HG02885 (cell line): ENCODE results near the gene HRCT1.

Experiments
- ATAC-seq: cut with Tn5 transposase; IDR thresholded peaks from one replicate; pipeline ENCODE4 v1.9.1; 2021; ENCODE audit warnings: mild to moderate bottlenecking; ENCODE audit not compliant: unreplicated experiment, poor library complexity

HRCT1 gene

GRCh38 chr9:35938474-35939356, 32.7 kb downstream of the HRCT1 start:
- ATAC-seq: no peak

- no peak for ATAC-seq
Observed at GRCh38 chr9:35939679-35940250, 33.8 kb downstream of the HRCT1 start.

- no peak for ATAC-seq
Observed at GRCh38 chr9:35940458-35941407, 34.7 kb downstream of the HRCT1 start.

- ATAC-seq: no peak
Observed at GRCh38 chr9:35942286-35942685, 36.3 kb downstream of the HRCT1 start.

GRCh38 chr9:35944173-35944572, 38.2 kb downstream of the HRCT1 start:
- no peak for ATAC-seq

- no peak for ATAC-seq
Observed at GRCh38 chr9:35944841-35945240, 38.8 kb downstream of the HRCT1 start.

GRCh38 chr9:35945341-35946018, 39.5 kb downstream of the HRCT1 start:
- no peak for ATAC-seq

GRCh38 chr9:35948451-35948850, 42.4 kb downstream of the HRCT1 start:
- no peak for ATAC-seq

- ATAC-seq: no peak
Observed at GRCh38 chr9:35948901-35949318, 42.9 kb downstream of the HRCT1 start.

- no peak for ATAC-seq
Observed at GRCh38 chr9:35951736-35952135, 45.7 kb downstream of the HRCT1 start.

GRCh38 chr9:35952526-35953191, 46.7 kb downstream of the HRCT1 start:
- no peak for ATAC-seq

GRCh38 chr9:35954942-35955546, 49.0 kb downstream of the HRCT1 start:
- no peak for ATAC-seq

GRCh38 chr9:35956651-35957050, 50.6 kb downstream of the HRCT1 start:
- no peak for ATAC-seq
